A673 (cell line): ENCODE data around the gene SVOPL. TPM values are rescaled to one million over a fixed set of nuclear protein-coding genes. Genes with fewer than 3 reads are reported as not detected.

ENCODE experiments used
- BruUV-seq: library from RNA; stranded (reverse); fragments of 400-500 nt; replicated peaks from 2 replicates; lab custom pipeline; 2021; lab: Mats Ljungman, UMichigan
- CTCF ChIA-PET: fragments of 300-600 bp; sonication (Branson Sonifier 250); formaldehyde crosslinking; loops from one replicate; lab custom pipeline; 2022; ENCODE audit warnings: antibody characterized with exemption; lab: Charles Lee
- POLR2A ChIA-PET: fragments of 300-600 bp; sonication (Branson Sonifier 250); formaldehyde crosslinking; loops from one replicate; lab custom pipeline; 2022; ENCODE audit warnings: antibody characterized with exemption; ENCODE audit not compliant: low non-redundant PET; lab: Charles Lee
- DNase-seq: peaks from one replicate; pipeline ENCODE4 v3.0.0-alpha.2; 2015; ENCODE audit warnings: low spot score
- H3K27ac ChIP-seq: fragments of 200-600 bp; sonication (generic); 2 replicates; pipeline ENCODE4 v1.5.1; 2016; ENCODE audit warnings: mixed run types, low read depth, mild to moderate bottlenecking, mixed read lengths, antibody characterized with exemption, low read length; ENCODE audit not compliant: poor library complexity, severe bottlenecking
- H3K27me3 ChIP-seq: fragments of 200-600 bp; sonication (generic); replicated peaks from 2 replicates; pipeline ENCODE4 v1.6.1; 2017; ENCODE audit warnings: mixed run types, low read depth, mild to moderate bottlenecking, mixed read lengths, antibody characterized with exemption, low read length; ENCODE audit not compliant: insufficient read depth, poor library complexity
- H3K36me3 ChIP-seq: fragments of 200-600 bp; sonication (generic); 2 replicates; pipeline ENCODE4 v1.6.1; 2016; ENCODE audit warnings: mixed run types, mild to moderate bottlenecking, mixed read lengths, antibody characterized with exemption, low read length; ENCODE audit not compliant: insufficient read depth, poor library complexity, severe bottlenecking
- H3K4me1 ChIP-seq: fragments of 200-600 bp; sonication (generic); 2 replicates; pipeline ENCODE4 v1.6.1; 2017; ENCODE audit warnings: mixed run types, mild to moderate bottlenecking, mixed read lengths, antibody characterized with exemption, low read length; ENCODE audit not compliant: insufficient read depth, poor library complexity, severe bottlenecking
- H3K4me3 ChIP-seq: fragments of 200-600 bp; sonication (generic); 2 replicates; pipeline ENCODE4 v1.5.1; 2016; ENCODE audit warnings: low read depth, mixed run types, mild to moderate bottlenecking, mixed read lengths, low read length; ENCODE audit not compliant: poor library complexity, severe bottlenecking
- H3K9me3 ChIP-seq: fragments of 200-600 bp; sonication (generic); 2 replicates; pipeline ENCODE4 v1.6.1; 2016; ENCODE audit warnings: mixed run types, low read depth, mild to moderate bottlenecking, mixed read lengths, antibody characterized with exemption, low read length; ENCODE audit not compliant: poor library complexity, severe bottlenecking
- EZH2 ChIP-seq: fragments of 200-600 bp; sonication (generic); IDR thresholded peaks from 2 replicates; pipeline ENCODE4 v1.6.1; 2017; ENCODE audit warnings: borderline replicate concordance, low read depth, mild to moderate bottlenecking, mixed read lengths, antibody characterized with exemption, low read length; ENCODE audit not compliant: poor library complexity, severe bottlenecking
- intact Hi-C: fragments of 100-400 bp; cut with micrococcal nuclease; formaldehyde crosslinking; loops from one replicate; pipeline ENCODE4 v1.10.0; 2022; ENCODE audit not compliant: unreplicated experiment
- total RNA-seq: library from RNA; stranded (reverse); gene quantifications from 2 replicates; pipeline ENCODE4 v1.2.3, GENCODE V29; 2021
- TF ChIP-seq, protein P1 (sequence below): fragments of 300-800, 200-600 bp; sonication (generic); conservative IDR thresholded peaks from 2 replicates; pipeline ENCODE4 v1.5.1; 2017; ENCODE audit warnings: low read depth, mild to moderate bottlenecking, antibody characterized with exemption, low read length, moderate library complexity, mixed read lengths

The SVOPL gene
- total RNA-seq, 1 experiment from 2014 or later: not detected

DNA sequence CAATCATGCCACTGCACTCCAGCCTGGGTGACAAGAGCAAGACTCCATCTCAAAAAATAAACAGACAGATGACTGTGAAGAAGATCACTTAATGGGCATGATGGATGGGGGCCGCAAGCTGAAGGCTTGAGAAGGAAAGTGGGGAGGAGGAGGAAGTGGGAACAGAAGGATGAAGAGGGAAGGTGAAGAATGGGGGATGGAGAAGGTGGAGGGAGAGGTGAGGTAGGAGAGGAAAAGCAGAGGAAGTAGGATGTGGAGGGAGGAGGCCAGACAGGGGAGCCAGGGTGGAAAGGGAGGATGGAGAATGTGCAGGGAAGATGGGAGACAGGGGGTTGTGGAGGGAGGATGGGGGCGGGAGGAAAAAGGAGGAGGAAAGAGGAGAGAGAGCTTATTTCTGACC, 68.8 kb downstream of the SVOPL start:
- H3K27ac ChIP-seq: no peak overlapping the region
- no peaks in the 10 kb centered on the region for H3K36me3 ChIP-seq
- H3K9me3 ChIP-seq: no peaks in the 10 kb centered on the region
- DNase-seq: no peak
- TF ChIP-seq EZH2: no peak
- TF ChIP-seq, protein P1, sequence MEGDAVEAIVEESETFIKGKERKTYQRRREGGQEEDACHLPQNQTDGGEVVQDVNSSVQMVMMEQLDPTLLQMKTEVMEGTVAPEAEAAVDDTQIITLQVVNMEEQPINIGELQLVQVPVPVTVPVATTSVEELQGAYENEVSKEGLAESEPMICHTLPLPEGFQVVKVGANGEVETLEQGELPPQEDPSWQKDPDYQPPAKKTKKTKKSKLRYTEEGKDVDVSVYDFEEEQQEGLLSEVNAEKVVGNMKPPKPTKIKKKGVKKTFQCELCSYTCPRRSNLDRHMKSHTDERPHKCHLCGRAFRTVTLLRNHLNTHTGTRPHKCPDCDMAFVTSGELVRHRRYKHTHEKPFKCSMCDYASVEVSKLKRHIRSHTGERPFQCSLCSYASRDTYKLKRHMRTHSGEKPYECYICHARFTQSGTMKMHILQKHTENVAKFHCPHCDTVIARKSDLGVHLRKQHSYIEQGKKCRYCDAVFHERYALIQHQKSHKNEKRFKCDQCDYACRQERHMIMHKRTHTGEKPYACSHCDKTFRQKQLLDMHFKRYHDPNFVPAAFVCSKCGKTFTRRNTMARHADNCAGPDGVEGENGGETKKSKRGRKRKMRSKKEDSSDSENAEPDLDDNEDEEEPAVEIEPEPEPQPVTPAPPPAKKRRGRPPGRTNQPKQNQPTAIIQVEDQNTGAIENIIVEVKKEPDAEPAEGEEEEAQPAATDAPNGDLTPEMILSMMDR: no peak
- BruUV-seq: no TSS peak
- H3K4me1 ChIP-seq: no peaks in the 10 kb centered on the region
- CTCF ChIA-PET: no interaction called here
- peaks cover 10% of the 10 kb centered on the region for H3K27me3 ChIP-seq
- POLR2A ChIA-PET: no interaction called here
- intact Hi-C loops: no loop called here
- no peak overlapping the region for H3K4me3 ChIP-seq

DNA sequence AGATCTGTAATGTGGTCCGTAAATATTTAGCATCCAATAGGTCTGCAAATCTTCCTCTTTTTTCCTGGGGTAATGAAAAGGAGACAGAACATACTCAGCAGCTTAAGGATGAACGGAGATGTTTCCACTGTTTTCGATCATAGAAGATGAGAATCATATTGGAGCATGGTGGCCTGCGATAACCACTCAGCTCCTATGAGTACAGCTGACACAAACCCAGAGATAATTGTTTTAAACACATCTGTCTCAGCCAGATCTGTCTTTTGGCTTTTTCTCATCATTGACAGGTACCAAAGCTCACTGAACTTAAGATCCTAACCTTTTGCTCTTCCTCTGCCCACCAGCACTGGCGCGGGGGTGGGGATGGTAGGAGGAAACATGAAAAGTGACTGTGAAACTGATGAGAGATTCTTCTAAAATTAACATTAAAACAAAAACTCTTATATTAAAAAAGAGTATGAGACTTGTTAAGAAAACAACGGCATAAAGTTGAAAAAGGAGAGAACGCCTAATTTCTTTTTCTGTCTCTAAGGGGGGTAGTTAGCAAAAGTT, 71.0 kb downstream of the SVOPL start:
- CTCF ChIA-PET: no interaction called here
- no peaks in the 10 kb centered on the region for H3K36me3 ChIP-seq
- no peak overlapping the region for H3K4me3 ChIP-seq
- H3K27me3 ChIP-seq: peaks cover 10% of the 10 kb centered on the region
- POLR2A ChIA-PET: no interaction called here
- peaks cover 4% of the 10 kb centered on the region for H3K4me1 ChIP-seq
- TF ChIP-seq, protein P1: no peak
- TF ChIP-seq EZH2: no peak
- no TSS peak for BruUV-seq
- no peaks in the 10 kb centered on the region for H3K9me3 ChIP-seq
- intact Hi-C loops: no loop called here
- DNase-seq: no peak
- no peak overlapping the region for H3K27ac ChIP-seq

DNA sequence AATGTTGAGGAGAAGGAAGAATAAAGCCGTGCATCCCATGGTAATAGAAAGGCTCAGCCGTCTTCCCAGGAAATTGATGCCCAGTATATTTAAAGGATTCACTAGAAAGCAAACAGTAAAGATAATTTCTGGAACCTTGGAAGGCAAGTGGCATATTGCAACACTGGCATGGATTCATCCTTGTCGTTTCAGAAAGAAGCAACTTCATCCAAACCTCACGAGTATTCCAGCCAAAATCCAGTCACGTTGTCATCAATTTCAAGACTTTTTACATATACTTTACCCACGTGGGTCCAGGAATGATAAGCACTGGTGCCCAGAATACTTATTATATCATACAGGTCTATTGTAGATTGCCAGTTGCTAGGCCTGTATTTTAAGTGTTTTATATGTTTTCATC, 73.8 kb downstream of the SVOPL start:
- POLR2A ChIA-PET: no interaction called here

More for the DNA sequence above, 73.8 kb downstream of the SVOPL start:
- no peak for TF ChIP-seq EZH2
- TF ChIP-seq, protein P1: no peak
- BruUV-seq: no TSS peak
- H3K36me3 ChIP-seq: no peaks in the 10 kb centered on the region
- CTCF ChIA-PET: no interaction called here
- H3K27ac ChIP-seq: no peak overlapping the region
- H3K4me3 ChIP-seq: no peak overlapping the region
- intact Hi-C loops: no loop called here
- H3K9me3 ChIP-seq: no peaks in the 10 kb centered on the region
- H3K27me3 ChIP-seq: peaks cover 10% of the 10 kb centered on the region
- peaks cover 9% of the 10 kb centered on the region for H3K4me1 ChIP-seq
- DNase-seq: no peak
